Activated T-cell treated with anti-CD3 and anti-CD28 coated beads, Interleukin-2, amount 50 U/mL, for 48 hours (primary cell): Measurements from ENCODE around the gene UTP25.
"Not testable (repeated sequence)": the region's sequence is repeated elsewhere in the genome, so short reads cannot be mapped to it uniquely, and the experiment has no call there.

Experiments used
- DNase-seq, 2 experiments: peaks; one replicate each; pipeline ENCODE4 v3.0.0-alpha.2; 2020

The UTP25 gene

GRCh38 chr1:209827384-209828262, at the start of gene UTP25:
Gene UTP25 (plus strand): TSS chr1:209827972. CDS start chr1:209828064, 92 bp downstream.
- DNase-seq: peak; percentile 97 to 98

GRCh38 chr1:209778102-209778501, 49.7 kb upstream of the UTP25 start:
- no peak for DNase-seq

GRCh38 chr1:209780268-209780667, 47.5 kb upstream of the UTP25 start:
- no peak for DNase-seq

GRCh38 chr1:209783386-209783785, 44.4 kb upstream of the UTP25 start:
- DNase-seq: no peak

- peak; percentile 100 for DNase-seq
These were observed 43.3 kb upstream of the UTP25 start, which contains the start of gene C1orf74 for GRCh38 chr1:209784265-209785169. Gene C1orf74 (minus strand): TSS chr1:209784559. CDS start chr1:209783634, 925 bp downstream.

- DNase-seq: no peak
These were observed 42.2 kb upstream of the UTP25 start for GRCh38 chr1:209785592-209785991.

GRCh38 chr1:209786146-209786545, 41.6 kb upstream of the UTP25 start:
- no peak for DNase-seq

- DNase-seq: no peak
These were observed 40.2 kb upstream of the UTP25 start for GRCh38 chr1:209787551-209787950.

- no peak for DNase-seq
These were observed 38.5 kb upstream of the UTP25 start for GRCh38 chr1:209789245-209789644.

- DNase-seq: no peak
These were observed 37.2 kb upstream of the UTP25 start for GRCh38 chr1:209790286-209791193.

GRCh38 chr1:209791920-209792319, 35.9 kb upstream of the UTP25 start:
- DNase-seq: no peak

- not testable (repeated sequence) for DNase-seq
These were observed 34.1 kb upstream of the UTP25 start for GRCh38 chr1:209793711-209794110.

GRCh38 chr1:209797978-209798639, 29.7 kb upstream of the UTP25 start:
- DNase-seq: no peak

GRCh38 chr1:209800984-209801834, 26.6 kb upstream of the UTP25 start:
- no peak for DNase-seq

GRCh38 chr1:209802117-209802779, 25.5 kb upstream of the UTP25 start:
- no peak for DNase-seq

GRCh38 chr1:209802780-209803152, 25.0 kb upstream of the UTP25 start:
- DNase-seq: no peak

GRCh38 chr1:209803568-209803967, 24.2 kb upstream of the UTP25 start:
- no peak for DNase-seq

GRCh38 chr1:209805341-209805781, 22.4 kb upstream of the UTP25 start:
- no peak for DNase-seq

GRCh38 chr1:209805875-209806760, 21.7 kb upstream of the UTP25 start, which contains the start of gene IRF6:
Gene IRF6 (minus strand): TSS chr1:209806142. CDS start chr1:209801413, 4,729 bp downstream.
- peak; percentile 83 for DNase-seq
